A549 (cell line): ENCODE measurements around the gene CEND1. TPM values are rescaled to one million over a fixed set of nuclear protein-coding genes. Genes with fewer than 3 reads are reported as not detected.

Source experiments
- ATAC-seq, 2 experiments: fragments of 200-7000 bp in 1 of 2; fragments of >200 bp in 1 of 2; cut with Nextera tagmentation in 1 of 2; cut with Tn5 transposase in 1 of 2; 3 replicates each; pipeline versions ENCODE4 v1.8.0 to v1.9.1; 2018 to 2020; ENCODE audit warnings: mild to moderate bottlenecking in 1 of 2, moderate library complexity in 1 of 2
- CTCF ChIA-PET: fragments of 300-600 bp; sonication (Branson Sonifier 250); formaldehyde crosslinking; extraction: SDS; loops from one replicate; lab custom pipeline; 2021; ENCODE audit warnings: antibody characterized with exemption, inconsistent platforms; lab: Yijun Ruan, JAX
- POLR2A ChIA-PET: fragments of 350-600 bp; formaldehyde crosslinking; extraction: SDS; loops from one replicate; lab custom pipeline; 2021; ENCODE audit warnings: antibody characterized with exemption, inconsistent platforms; lab: Yijun Ruan, JAX
- DNase-seq, 2 experiments: peaks; one replicate each; pipeline versions ENCODE4 v3.0.0 to v3.0.0-alpha.2; 2011 to 2016; ENCODE audit warnings: low read depth in 1 of 2, low spot score in 1 of 2
- FAIRE-seq: peaks from 2 replicates; lab custom pipeline; 2011; peaks lifted over from hg19 to GRCh38; lab: Jason Lieb, UNC
- H3K27ac ChIP-seq, 2 experiments: fragments of >200 bp; sonication (Bioruptor Twin); formaldehyde crosslinking; 3 replicates each; pipeline ENCODE4 v1.5.1; 2016 to 2017
- H3K4me1 ChIP-seq: fragments of >200 bp; sonication (Bioruptor Twin); formaldehyde crosslinking; 3 replicates; pipeline ENCODE4 v1.6.1; 2016
- H3K4me2 ChIP-seq: fragments of >200 bp; sonication (Bioruptor Twin); formaldehyde crosslinking; 3 replicates; pipeline ENCODE4 v1.6.1; 2016
- H3K4me3 ChIP-seq: fragments of >200 bp; sonication (Bioruptor Twin); formaldehyde crosslinking; 3 replicates; pipeline ENCODE4 v1.5.1; 2016
- H3K9me3 ChIP-seq: fragments of >200 bp; sonication (Bioruptor Twin); formaldehyde crosslinking; 3 replicates; pipeline ENCODE4 v1.6.1; 2016
- BCL3 ChIP-seq: fragments of >200 bp; sonication (Bioruptor Twin); formaldehyde crosslinking; IDR thresholded peaks from 3 replicates; pipeline ENCODE4 v1.6.1; 2016
- BHLHE40 ChIP-seq: IDR thresholded peaks from 2 replicates; pipeline ENCODE4 v1.6.1; 2012; ENCODE audit warnings: low read depth, low read length, inconsistent platforms
- CBX2 ChIP-seq: fragments of 200-600 bp; sonication (generic); IDR thresholded peaks from 2 replicates; pipeline ENCODE4 v1.6.1; 2016; ENCODE audit warnings: low read depth, mild to moderate bottlenecking, borderline replicate concordance
- CBX8 ChIP-seq: fragments of 200-600 bp; sonication (generic); IDR thresholded peaks from 2 replicates; pipeline ENCODE4 v1.6.1; 2016
- CHD2 ChIP-seq: fragments of 150-350 bp; IDR thresholded peaks from 2 replicates; pipeline ENCODE4 v1.6.1; 2014; ENCODE audit warnings: low read length; ENCODE audit not compliant: partially characterized antibody
- EP300 ChIP-seq, 2 experiments: fragments of >200 bp; sonication (Bioruptor Twin); formaldehyde crosslinking; IDR thresholded peaks; 2 replicates in 1 of 2; 3 replicates in 1 of 2; pipeline ENCODE4 v1.6.1; 2016 to 2017
- ESRRA ChIP-seq: fragments of 150-350 bp; IDR thresholded peaks from 2 replicates; pipeline ENCODE4 v1.6.1; 2014; ENCODE audit warnings: mild to moderate bottlenecking, low read length, borderline replicate concordance
- FOSB ChIP-seq: fragments of 250-450 bp; sonication (Bioruptor Pico); IDR thresholded peaks from 2 replicates; pipeline ENCODE4 v1.5.0; 2020; ENCODE audit warnings: mild to moderate bottlenecking, moderate library complexity
- FOSL2 ChIP-seq, 2 experiments: fragments of 450-650 bp in 1 of 2; fragments of >200 bp in 1 of 2; sonication (Bioruptor Twin) in 1 of 2; formaldehyde crosslinking; IDR thresholded peaks; 2 replicates each; pipeline versions ENCODE4 v1.5.0 to v1.6.1; 2016 to 2020; ENCODE audit warnings: mild to moderate bottlenecking in 1 of 2, moderate library complexity in 1 of 2
- HEYL ChIP-seq: fragments of 250-450 bp; sonication (Bioruptor Pico); IDR thresholded peaks from 2 replicates; pipeline ENCODE4 v1.8.0; 2021; ENCODE audit warnings: mild to moderate bottlenecking, moderate library complexity
- HOXB13 ChIP-seq: fragments of 250-450 bp; sonication (Bioruptor Pico); IDR thresholded peaks from 2 replicates; pipeline ENCODE4 v1.5.0; 2020; ENCODE audit warnings: low read depth, mild to moderate bottlenecking, moderate library complexity
- MAZ ChIP-seq: fragments of 150-350 bp; IDR thresholded peaks from 2 replicates; pipeline ENCODE4 v1.6.1; 2014; ENCODE audit warnings: antibody characterized with exemption, low read depth, low read length, borderline replicate concordance
- NPAS2 ChIP-seq: fragments of 250-450 bp; sonication (Bioruptor Pico); IDR thresholded peaks from 2 replicates; pipeline ENCODE4 v1.8.0; 2022; ENCODE audit warnings: mild to moderate bottlenecking, moderate library complexity, borderline replicate concordance
- PBX3 ChIP-seq: IDR thresholded peaks from 2 replicates; pipeline ENCODE4 v1.6.1; 2012
- RNF2 ChIP-seq: fragments of 200-600 bp; sonication (generic); IDR thresholded peaks from 2 replicates; pipeline ENCODE4 v1.6.1; 2016; ENCODE audit warnings: low read depth, mild to moderate bottlenecking, antibody characterized with exemption, moderate library complexity, borderline replicate concordance
- SMC3 ChIP-seq: fragments of >200 bp; sonication (Bioruptor Twin); formaldehyde crosslinking; IDR thresholded peaks from 3 replicates; pipeline ENCODE4 v1.6.1; 2018; ENCODE audit warnings: inconsistent platforms
- SREBF2 ChIP-seq: fragments of 450-650 bp; IDR thresholded peaks from 2 replicates; pipeline ENCODE4 v1.6.1; 2014; ENCODE audit warnings: mild to moderate bottlenecking, moderate library complexity
- TFCP2L1 ChIP-seq: fragments of 250-450 bp; sonication (Bioruptor Pico); IDR thresholded peaks from 2 replicates; pipeline ENCODE4 v1.5.0; 2021; ENCODE audit warnings: mild to moderate bottlenecking
- TP53 ChIP-seq: fragments of 250-450 bp; sonication (Bioruptor Pico); IDR thresholded peaks from 2 replicates; pipeline ENCODE4 v1.5.0; 2021; ENCODE audit warnings: mild to moderate bottlenecking, moderate library complexity
- ZNF302 ChIP-seq: fragments of 250-450 bp; sonication (Bioruptor Pico); IDR thresholded peaks from 2 replicates; pipeline ENCODE4 v1.9.0; 2021; ENCODE audit warnings: inconsistent platforms, mild to moderate bottlenecking, moderate library complexity
- WGBS: methylation state at CpG from one replicate; pipeline ENCODE4 v1.1.6; 2017; ENCODE audit errors: missing lambda C conversion rate; 5-methylcytosine and 5-hydroxymethylcytosine counted together
- polyA plus RNA-seq, 4 experiments: library from polyadenylated mRNA; depleted of rRNA in 3 of 4; stranded (reverse); fragments of >200 nt; fragmentation: RNase III in 1 of 4; extraction: RNeasy Plus Mini Kit Qiagen cat#74134 plus additional on column Dnase treatment in 1 of 4; gene quantifications; 2 replicates in 3 of 4; 3 replicates in 1 of 4; pipeline ENCODE4 v1.2.3, GENCODE V29; 2011 to 2017
- TF ChIP-seq, protein P1 (sequence below): fragments of 200-600 bp; sonication (generic); IDR thresholded peaks from 2 replicates; pipeline ENCODE4 v1.6.1; 2016; ENCODE audit warnings: antibody characterized with exemption, mild to moderate bottlenecking, moderate library complexity
- TF ChIP-seq, protein P2 (sequence below): fragments of >200 bp; sonication (Bioruptor Twin); formaldehyde crosslinking; IDR thresholded peaks from 2 replicates; pipeline ENCODE4 v1.6.1; 2016
- TF ChIP-seq, protein P3 (sequence below): fragments of 450-650 bp; IDR thresholded peaks from 2 replicates; pipeline ENCODE4 v1.6.1; 2014; ENCODE audit warnings: antibody characterized with exemption

The CEND1 gene
- polyA plus RNA-seq, 2 of the 4 experiments (the other 2 are of a cell fraction): 1.0 TPM; not detected in 1

GRCh38 chr11:796565-797295 is 6.8 kb upstream of the CEND1 start:
- POLR2A ChIA-PET: interaction anchor here (0.6 to 1.5 kb wide), 5 partner anchors 10 to 82 kb away, joined by 3 to 6 read pairs (median 3); partner anchors contain the start of genes PNPLA2 and RPLP2
- WGBS: 60% methylated on average over 13 of the region's 18 CpGs
- H3K27ac ChIP-seq: peak overlapping the region; percentile 76 to 99
- no peaks in the 10 kb centered on the region for H3K9me3 ChIP-seq
- DNase-seq (no peak), ATAC-seq (peak in 1 of 2 experiments; percentile 4; a peak in 2 of 6 replicates), FAIRE-seq (no peak)
- peaks cover 28% of the 10 kb centered on the region for H3K4me1 ChIP-seq
- H3K4me3 ChIP-seq: peak overlapping the region; percentile 66
- CTCF ChIA-PET: interaction anchor here (0.6 to 2.1 kb wide), 7 partner anchors 8 to 451 kb away, joined by 3 to 13 read pairs (median 3); partner anchors contain the start of gene PIDD1
- TF ChIP-seq NPAS2: no peak
- no peak for TF ChIP-seq BCL3
- TF ChIP-seq ZNF302 (CRISPR knock-in tag): no peak
- TF ChIP-seq FOSB (CRISPR knock-in tag): no peak
- no peak for TF ChIP-seq CBX2
- TF ChIP-seq TFCP2L1: no peak
- TF ChIP-seq CBX8: no peak
- no peak for TF ChIP-seq HOXB13 (CRISPR knock-in tag)
- H3K4me2 ChIP-seq: peak overlapping the region; percentile 90

GRCh38 chr11:795634-796564 is 6.0 kb upstream of the CEND1 start:
- Histone ChIP-seq H3K9me3 (no peaks in the 10 kb centered on the region), H3K27ac (peak overlapping the region; percentile 76 to 99; a peak in 5 of 6 replicates), H3K4me1 (peaks cover 32% of the 10 kb centered on the region), H3K4me3 (peak overlapping the region; percentile 8; the same call in 1 of the 3 replicates), H3K4me2 (peak overlapping the region; percentile 90)
- ChIA-PET POLR2A (interaction anchor here (0.6 to 1.5 kb wide), 5 partner anchors 9 to 81 kb away, joined by 3 to 6 read pairs (median 3); partner anchors contain the start of genes PNPLA2 and RPLP2), CTCF (interaction anchor here (0.9 to 2.1 kb wide), 6 partner anchors 9 to 42 kb away, joined by 3 to 13 read pairs (median 3); partner anchors contain the start of gene PIDD1)
- peak in 1 of 2 experiments; percentile 0; a peak in 2 of 6 replicates for ATAC-seq
- no peak for FAIRE-seq
- no peak for TF ChIP-seq TFCP2L1
- TF ChIP-seq PBX3: no peak
- TF ChIP-seq SREBF2: no peak
- no peak for TF ChIP-seq BCL3
- no peak for TF ChIP-seq RNF2
- TF ChIP-seq, protein P1, sequence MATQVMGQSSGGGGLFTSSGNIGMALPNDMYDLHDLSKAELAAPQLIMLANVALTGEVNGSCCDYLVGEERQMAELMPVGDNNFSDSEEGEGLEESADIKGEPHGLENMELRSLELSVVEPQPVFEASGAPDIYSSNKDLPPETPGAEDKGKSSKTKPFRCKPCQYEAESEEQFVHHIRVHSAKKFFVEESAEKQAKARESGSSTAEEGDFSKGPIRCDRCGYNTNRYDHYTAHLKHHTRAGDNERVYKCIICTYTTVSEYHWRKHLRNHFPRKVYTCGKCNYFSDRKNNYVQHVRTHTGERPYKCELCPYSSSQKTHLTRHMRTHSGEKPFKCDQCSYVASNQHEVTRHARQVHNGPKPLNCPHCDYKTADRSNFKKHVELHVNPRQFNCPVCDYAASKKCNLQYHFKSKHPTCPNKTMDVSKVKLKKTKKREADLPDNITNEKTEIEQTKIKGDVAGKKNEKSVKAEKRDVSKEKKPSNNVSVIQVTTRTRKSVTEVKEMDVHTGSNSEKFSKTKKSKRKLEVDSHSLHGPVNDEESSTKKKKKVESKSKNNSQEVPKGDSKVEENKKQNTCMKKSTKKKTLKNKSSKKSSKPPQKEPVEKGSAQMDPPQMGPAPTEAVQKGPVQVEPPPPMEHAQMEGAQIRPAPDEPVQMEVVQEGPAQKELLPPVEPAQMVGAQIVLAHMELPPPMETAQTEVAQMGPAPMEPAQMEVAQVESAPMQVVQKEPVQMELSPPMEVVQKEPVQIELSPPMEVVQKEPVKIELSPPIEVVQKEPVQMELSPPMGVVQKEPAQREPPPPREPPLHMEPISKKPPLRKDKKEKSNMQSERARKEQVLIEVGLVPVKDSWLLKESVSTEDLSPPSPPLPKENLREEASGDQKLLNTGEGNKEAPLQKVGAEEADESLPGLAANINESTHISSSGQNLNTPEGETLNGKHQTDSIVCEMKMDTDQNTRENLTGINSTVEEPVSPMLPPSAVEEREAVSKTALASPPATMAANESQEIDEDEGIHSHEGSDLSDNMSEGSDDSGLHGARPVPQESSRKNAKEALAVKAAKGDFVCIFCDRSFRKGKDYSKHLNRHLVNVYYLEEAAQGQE: no peak
- TF ChIP-seq HEYL (CRISPR knock-in tag): no peak
- no peak for TF ChIP-seq SMC3
- TF ChIP-seq, protein P2, sequence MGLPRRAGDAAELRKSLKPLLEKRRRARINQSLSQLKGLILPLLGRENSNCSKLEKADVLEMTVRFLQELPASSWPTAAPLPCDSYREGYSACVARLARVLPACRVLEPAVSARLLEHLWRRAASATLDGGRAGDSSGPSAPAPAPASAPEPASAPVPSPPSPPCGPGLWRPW: no peak
- no peak for TF ChIP-seq EP300 (IDR thresholded peaks at IDR 0.05)
- no peak for TF ChIP-seq FOSL2 (IDR thresholded peaks at IDR 0.05)
- TF ChIP-seq FOSL2 (CRISPR knock-in tag; IDR thresholded peaks at IDR 0.05): no peak
- TF ChIP-seq TP53 (CRISPR knock-in tag): no peak
- TF ChIP-seq BHLHE40: no peak
- no peak for TF ChIP-seq CHD2
- no peak for TF ChIP-seq MAZ
- TF ChIP-seq, protein P3, sequence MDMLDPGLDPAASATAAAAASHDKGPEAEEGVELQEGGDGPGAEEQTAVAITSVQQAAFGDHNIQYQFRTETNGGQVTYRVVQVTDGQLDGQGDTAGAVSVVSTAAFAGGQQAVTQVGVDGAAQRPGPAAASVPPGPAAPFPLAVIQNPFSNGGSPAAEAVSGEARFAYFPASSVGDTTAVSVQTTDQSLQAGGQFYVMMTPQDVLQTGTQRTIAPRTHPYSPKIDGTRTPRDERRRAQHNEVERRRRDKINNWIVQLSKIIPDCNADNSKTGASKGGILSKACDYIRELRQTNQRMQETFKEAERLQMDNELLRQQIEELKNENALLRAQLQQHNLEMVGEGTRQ: no peak
- no peak for TF ChIP-seq ESRRA
- no peak for DNase-seq
- 62% methylated on average over 15 of the region's 26 CpGs for WGBS
